IMR-90 (cell line): ENCODE results near the gene PRKAG2. TPM values are rescaled to one million over a fixed set of nuclear protein-coding genes. Genes with fewer than 3 reads are reported as not detected.
A peak's percentile ranks its signal among the peaks of the same experiment; 100 is the strongest.

Experiments used
- ATAC-seq: fragments of 200-7000 bp; cut with Tn5 transposase; 2 replicates; pipeline ENCODE4 v1.9.1; 2020; ENCODE audit warnings: low read depth, mild to moderate bottlenecking, moderate library complexity
- BruUV-seq: library from RNA; stranded (reverse); fragments of 400-500 nt; replicated peaks from 2 replicates; lab custom pipeline; 2021; lab: Mats Ljungman, UMichigan
- CTCF ChIA-PET: fragments of 300-600 bp; formaldehyde crosslinking; extraction: SDS; loops from one replicate; lab custom pipeline; 2021; ENCODE audit warnings: antibody characterized with exemption; lab: Yijun Ruan, JAX
- POLR2A ChIA-PET: fragments of 300-600 bp; sonication (Branson Sonifier 250); formaldehyde crosslinking; loops from one replicate; lab custom pipeline; 2022; ENCODE audit warnings: antibody characterized with exemption; ENCODE audit not compliant: unreplicated experiment; lab: Charles Lee
- DNase-seq: peaks from one replicate; pipeline ENCODE4 v3.0.0; 2013
- H2AFZ ChIP-seq: replicated peaks from 2 replicates; pipeline ENCODE3; 2013; ENCODE audit warnings: low read length, mild to moderate bottlenecking; ENCODE audit not compliant: poor library complexity
- H2AK5ac ChIP-seq: 2 replicates; pipeline ENCODE4 v1.6.1; 2013; ENCODE audit warnings: low read depth, low read length, inconsistent platforms
- H2AK9ac ChIP-seq: replicated peaks from 2 replicates; pipeline ENCODE3; 2013; ENCODE audit warnings: mild to moderate bottlenecking, low read depth, low read length, moderate library complexity; ENCODE audit not compliant: poor library complexity
- H2BK120ac ChIP-seq: 2 replicates; pipeline ENCODE4 v1.6.1; 2013; ENCODE audit warnings: low read depth, low read length, inconsistent platforms
- H2BK15ac ChIP-seq: 3 replicates; pipeline ENCODE4 v1.6.1; 2013; ENCODE audit warnings: low read depth, low read length, inconsistent platforms
- H2BK20ac ChIP-seq: 2 replicates; pipeline ENCODE4 v1.6.1; 2013; ENCODE audit warnings: low read depth, mild to moderate bottlenecking, inconsistent platforms, low read length, moderate library complexity
- H2BK5ac ChIP-seq: 2 replicates; pipeline ENCODE4 v1.6.1; 2013; ENCODE audit warnings: mild to moderate bottlenecking, low read depth, low read length, inconsistent platforms; ENCODE audit not compliant: poor library complexity, severe bottlenecking
- H3K14ac ChIP-seq: replicated peaks from 2 replicates; pipeline ENCODE4 v1.6.1; 2013; ENCODE audit warnings: low read depth, low read length, inconsistent platforms
- H3K18ac ChIP-seq: 2 replicates; pipeline ENCODE4 v1.6.1; 2013; ENCODE audit warnings: low read depth, low read length, control low read depth
- H3K23ac ChIP-seq: 2 replicates; pipeline ENCODE4 v1.6.1; 2013; ENCODE audit warnings: low read depth, low read length, inconsistent platforms
- H3K27ac ChIP-seq: 2 replicates; pipeline ENCODE4 v1.5.1; 2013; ENCODE audit warnings: mild to moderate bottlenecking, control low read depth, low read length; ENCODE audit not compliant: insufficient read depth
- H3K27me3 ChIP-seq: 2 replicates; pipeline ENCODE4 v1.6.1; 2013; ENCODE audit warnings: low read length; ENCODE audit not compliant: control insufficient read depth, insufficient read depth
- H3K36me3 ChIP-seq: 2 replicates; pipeline ENCODE4 v1.6.1; 2013; ENCODE audit warnings: low read length, mixed read lengths; ENCODE audit not compliant: control insufficient read depth, insufficient read depth
- H3K4ac ChIP-seq: 2 replicates; pipeline ENCODE4 v1.6.1; 2013; ENCODE audit warnings: low read depth, low read length, inconsistent platforms
- H3K4me1 ChIP-seq: 2 replicates; pipeline ENCODE4 v1.6.1; 2013; ENCODE audit warnings: low read length, mixed read lengths; ENCODE audit not compliant: control insufficient read depth, insufficient read depth
- H3K4me2 ChIP-seq: 2 replicates; pipeline ENCODE4 v1.6.1; 2013; ENCODE audit warnings: low read depth, mild to moderate bottlenecking, control low read depth, low read length, moderate library complexity
- H3K4me3 ChIP-seq: 2 replicates; pipeline ENCODE4 v1.5.1; 2013; ENCODE audit warnings: low read depth, mild to moderate bottlenecking, control low read depth, low read length, moderate library complexity; ENCODE audit not compliant: insufficient read depth
- H3K56ac ChIP-seq: 2 replicates; pipeline ENCODE4 v1.6.1; 2013; ENCODE audit warnings: low read length, inconsistent platforms; ENCODE audit not compliant: insufficient read depth; ENCODE audit errors: extremely low read depth
- H3K79me1 ChIP-seq, 2 experiments: 2 replicates each; pipeline ENCODE4 v1.6.1; 2013; ENCODE audit warnings: low read length in 2 of 2, inconsistent platforms in 1 of 2, low read depth in 1 of 2
- H3K9ac ChIP-seq: 2 replicates; pipeline ENCODE4 v1.6.1; 2013; ENCODE audit warnings: low read depth, low read length, control low read depth
- H3K9me1 ChIP-seq: 2 replicates; pipeline ENCODE4 v1.6.1; 2013; ENCODE audit warnings: low read length, inconsistent platforms; ENCODE audit not compliant: insufficient read depth
- H3K9me3 ChIP-seq: 2 replicates; pipeline ENCODE4 v1.6.1; 2013; ENCODE audit warnings: low read length; ENCODE audit not compliant: control insufficient read depth, insufficient read depth
- H4K20me1 ChIP-seq: 2 replicates; pipeline ENCODE4 v1.6.1; 2013; ENCODE audit warnings: low read length, inconsistent platforms; ENCODE audit not compliant: insufficient read depth
- H4K5ac ChIP-seq: 2 replicates; pipeline ENCODE4 v1.6.1; 2013; ENCODE audit warnings: mild to moderate bottlenecking, low read depth, low read length, control low read depth
- H4K8ac ChIP-seq, 2 experiments: 2 replicates each; pipeline ENCODE4 v1.6.1; 2013; ENCODE audit warnings: low read depth in 2 of 2, low read length in 2 of 2, control low read depth in 1 of 2, inconsistent platforms in 1 of 2
- H4K91ac ChIP-seq: 2 replicates; pipeline ENCODE4 v1.6.1; 2013; ENCODE audit warnings: low read depth, low read length, inconsistent platforms; ENCODE audit not compliant: insufficient read depth
- CEBPB ChIP-seq: IDR thresholded peaks from 2 replicates; pipeline ENCODE4 v1.6.1; 2012; ENCODE audit warnings: low read depth, low read length, improper control_type of control experiment
- CHD1 ChIP-seq: IDR thresholded peaks from 2 replicates; pipeline ENCODE4 v1.6.1; 2012; ENCODE audit warnings: low read depth, low read length, improper control_type of control experiment
- CTCF ChIP-seq: conservative IDR thresholded peaks from 2 replicates; pipeline ENCODE4 v1.5.1; 2012; ENCODE audit warnings: mild to moderate bottlenecking, low read depth, low read length, improper control_type of control experiment
- ELK1 ChIP-seq: fragments of 150-350 bp; IDR thresholded peaks from 2 replicates; pipeline ENCODE4 v1.6.1; 2016; ENCODE audit warnings: low read depth, mild to moderate bottlenecking, low read length, moderate library complexity, borderline replicate concordance
- FOS ChIP-seq: fragments of 150-350 bp; IDR thresholded peaks from 2 replicates; pipeline ENCODE4 v1.6.1; 2016; ENCODE audit warnings: low read depth, low read length
- MAFK ChIP-seq: IDR thresholded peaks from 2 replicates; pipeline ENCODE4 v1.6.1; 2012; ENCODE audit warnings: low read depth, low read length, improper control_type of control experiment
- MAZ ChIP-seq: IDR thresholded peaks from 2 replicates; pipeline ENCODE4 v1.6.1; 2012; ENCODE audit warnings: low read depth, mild to moderate bottlenecking, low read length, improper control_type of control experiment, moderate library complexity, borderline replicate concordance
- MXI1 ChIP-seq: IDR thresholded peaks from 2 replicates; pipeline ENCODE4 v1.6.1; 2012; ENCODE audit warnings: low read depth, mild to moderate bottlenecking, low read length, moderate library complexity, borderline replicate concordance
- NFE2L2 ChIP-seq: fragments of 150-350 bp; IDR thresholded peaks from 2 replicates; pipeline ENCODE4 v1.6.1; 2016; ENCODE audit warnings: low read depth, mild to moderate bottlenecking, low read length
- POLR2A ChIP-seq: IDR thresholded peaks from 2 replicates; pipeline ENCODE4 v1.6.1; 2012; ENCODE audit warnings: mild to moderate bottlenecking, low read depth, low read length
- RAD21 ChIP-seq: IDR thresholded peaks from 2 replicates; pipeline ENCODE4 v1.6.1; 2012; ENCODE audit warnings: low read length, improper control_type of control experiment
- RCOR1 ChIP-seq: IDR thresholded peaks from 2 replicates; pipeline ENCODE4 v1.6.1; 2012; ENCODE audit warnings: mild to moderate bottlenecking, low read length, improper control_type of control experiment; ENCODE audit not compliant: insufficient replicate concordance
- RFX5 ChIP-seq: IDR thresholded peaks from 2 replicates; pipeline ENCODE4 v1.8.0; 2012; ENCODE audit warnings: low read depth, mild to moderate bottlenecking, low read length, moderate library complexity
- SMC3 ChIP-seq: fragments of 150-350 bp; IDR thresholded peaks from 2 replicates; pipeline ENCODE4 v1.6.1; 2016; ENCODE audit warnings: low read depth, mild to moderate bottlenecking, antibody characterized with exemption, low read length, moderate library complexity
- USF2 ChIP-seq: fragments of 150-350 bp; IDR thresholded peaks from 2 replicates; pipeline ENCODE4 v1.6.1; 2017; ENCODE audit warnings: mild to moderate bottlenecking, antibody characterized with exemption, low read length, low read depth
- WGBS, 2 experiments: methylation state at CpG; one replicate each; pipeline versions ENCODE4 v1.1.5 to v1.1.7; 2013; ENCODE audit warnings: missing lambda C conversion rate in 2 of 2; ENCODE audit not compliant: insufficient read length in 1 of 2; ENCODE audit errors: extremely low coverage in 2 of 2; 5-methylcytosine and 5-hydroxymethylcytosine counted together
- dilution Hi-C: fragments of 300-500 bp; cut with HindIII; formaldehyde crosslinking; loops from one replicate; pipeline ENCODE4 v1.14.3; 2018; ENCODE audit warnings: low sequenced_read_pairs; ENCODE audit not compliant: unreplicated experiment
- in situ Hi-C: fragments of 300-500 bp; cut with MboI; formaldehyde crosslinking; loops from 3 replicates; pipeline ENCODE4 v1.14.3; 2019; ENCODE audit warnings: low sequenced_read_pairs, inconsistent platforms, mixed read lengths
- intact Hi-C: fragments of 100-400 bp; cut with micrococcal nuclease; formaldehyde crosslinking; loops from 2 replicates; pipeline ENCODE4 v1.10.0; 2022
- polyA plus RNA-seq, 3 experiments: library from polyadenylated mRNA; depleted of rRNA; stranded (reverse); fragments of >200 nt; gene quantifications; 2 replicates each; pipeline ENCODE4 v1.2.3, GENCODE V29; 2012; ENCODE audit warnings: low replicate concordance in 1 of 3
- total RNA-seq: library from RNA; depleted of rRNA; stranded (reverse); fragments of >200 nt; gene quantifications from 2 replicates; pipeline ENCODE4 v1.2.3, GENCODE V29; 2012

The PRKAG2 gene
- total and polyA plus RNA-seq, 2 of the 4 experiments (the other 2 are of a cell fraction), result 15.4 to 21.6 TPM

GRCh38 chr7:151696721-151697514 lies 180.0 kb downstream of the PRKAG2 start:
- no TSS peak for BruUV-seq
- TF ChIP-seq POLR2A (no peak), SMC3 (no peak), MAZ (no peak), RCOR1 (no peak), CHD1 (no peak), RFX5 (no peak), MAFK (no peak), CTCF (no peak), ELK1 (no peak), FOS (no peak), CEBPB (no peak), USF2 (no peak), NFE2L2 (no peak), RAD21 (no peak), MXI1 (no peak)

More at GRCh38 chr7:151696721-151697514, 180.0 kb downstream of the PRKAG2 start:
- Histone ChIP-seq H2AK5ac (no peak overlapping the region), H4K5ac (no peak overlapping the region), H3K9me3 (no peaks in the 10 kb centered on the region), H4K8ac (no peak overlapping the region), H4K20me1 (peaks cover 5% of the 10 kb centered on the region; the same call in 1 of the 2 replicates), H2BK20ac (no peak overlapping the region), H3K4me2 (no peak overlapping the region), H2BK120ac (no peak overlapping the region), H3K56ac (no peak overlapping the region), H3K18ac (no peak overlapping the region), H3K79me1 (peaks cover 0 to 5% of the 10 kb centered on the region in 2 experiments; a peak in 2 of 4 replicates), H3K4me3 (no peak overlapping the region), H3K4me1 (peaks cover 11% of the 10 kb centered on the region), H3K27ac (no peak overlapping the region), H3K9me1 (peaks cover 12% of the 10 kb centered on the region), H3K14ac (no peak overlapping the region), H3K23ac (no peak overlapping the region), H3K27me3 (no peaks in the 10 kb centered on the region), H3K4ac (no peak overlapping the region), H2AFZ (no peak overlapping the region), H3K36me3 (no peaks in the 10 kb centered on the region), H3K9ac (no peak overlapping the region), H4K91ac (peak overlapping the region; percentile 10; the same call in 1 of the 2 replicates), H2BK15ac (no peak overlapping the region), H2AK9ac (no peak overlapping the region), H2BK5ac (no peak overlapping the region)
- no peak for ATAC-seq
- in situ Hi-C loops, result no loop called here
- intact Hi-C loops, result no loop called here
- dilution Hi-C loops, result no loop called here
- 90% methylated on average over 11 of the region's 18 CpGs; no CpG with 5 or more reads in 1 of the 2 experiments for WGBS, 2 experiments
- no peak for DNase-seq
- ChIA-PET CTCF (no interaction called here), POLR2A (no interaction called here)
